LNCAP (cell line): Measurements from ENCODE around the gene RBMS1.

Experiments used
- CTCF ChIP-seq: fragments of 450-650 bp; IDR thresholded peaks from 2 replicates; pipeline ENCODE4 v1.5.1; 2017; ENCODE audit warnings: mild to moderate bottlenecking

The RBMS1 gene

GRCh38 chr2:160388464-160389263, 104.9 kb downstream of the RBMS1 start:
- no peak for TF ChIP-seq CTCF

- TF ChIP-seq CTCF: no peak
Observed at GRCh38 chr2:160387558-160388262, 105.9 kb downstream of the RBMS1 start.

- TF ChIP-seq CTCF: no peak
Observed at GRCh38 chr2:160384791-160385190, 108.8 kb downstream of the RBMS1 start.

GRCh38 chr2:160381425-160381951, 112.1 kb downstream of the RBMS1 start:
- no peak for TF ChIP-seq CTCF

GRCh38 chr2:160380611-160381010, 113.0 kb downstream of the RBMS1 start:
- TF ChIP-seq CTCF: no peak

- TF ChIP-seq CTCF: no peak
Observed at GRCh38 chr2:160380000-160380570, 113.5 kb downstream of the RBMS1 start.

GRCh38 chr2:160379399-160379798, 114.2 kb downstream of the RBMS1 start:
- no peak for TF ChIP-seq CTCF
